Inflammatory macrophage (primary cell): ENCODE data around the gene DISC1.

Experiments
- DNase-seq, 2 donors: peaks; one replicate each; pipeline ENCODE4 v3.0.0-alpha.2; 2020 to 2022

Gene DISC1

GRCh38 chr1:231827337-231828105 is 200.9 kb downstream of the DISC1 start:
- DNase-seq: no peak

- DNase-seq: no peak
These were observed 201.8 kb downstream of the DISC1 start for GRCh38 chr1:231828182-231828920.

- no peak for DNase-seq
These were observed 202.7 kb downstream of the DISC1 start for GRCh38 chr1:231829332-231829731.

- no peak for DNase-seq
These were observed 209.8 kb downstream of the DISC1 start for GRCh38 chr1:231836227-231836893.

GRCh38 chr1:231838521-231838920 is 211.9 kb downstream of the DISC1 start:
- DNase-seq: no peak

GRCh38 chr1:231839999-231840398 is 213.4 kb downstream of the DISC1 start:
- no peak for DNase-seq

GRCh38 chr1:231841616-231842344 is 215.2 kb downstream of the DISC1 start:
- DNase-seq: no peak

GRCh38 chr1:231842441-231842840 is 215.9 kb downstream of the DISC1 start:
- DNase-seq: peak; percentile 32 to 39

- peak; percentile 8 to 39 for DNase-seq
These were observed 218.5 kb downstream of the DISC1 start for GRCh38 chr1:231844986-231845502.

- DNase-seq: no peak
These were observed 221.2 kb downstream of the DISC1 start for GRCh38 chr1:231847612-231848397.

GRCh38 chr1:231849981-231850380 is 223.4 kb downstream of the DISC1 start:
- no peak for DNase-seq

- no peak for DNase-seq
These were observed 224.2 kb downstream of the DISC1 start for GRCh38 chr1:231850786-231851185.

- no peak for DNase-seq
These were observed 227.1 kb downstream of the DISC1 start for GRCh38 chr1:231853588-231854207.

GRCh38 chr1:231855361-231855760 is 228.8 kb downstream of the DISC1 start:
- peak; percentile 60 to 70 for DNase-seq

- peak; percentile 56 to 61 for DNase-seq
These were observed 229.3 kb downstream of the DISC1 start for GRCh38 chr1:231855926-231856325.

- no peak for DNase-seq
These were observed 229.8 kb downstream of the DISC1 start for GRCh38 chr1:231856426-231856825.

- no peak for DNase-seq
These were observed 230.3 kb downstream of the DISC1 start for GRCh38 chr1:231856894-231857293.

- DNase-seq: no peak
These were observed 231.1 kb downstream of the DISC1 start for GRCh38 chr1:231857609-231858135.

GRCh38 chr1:231860221-231861088 is 233.9 kb downstream of the DISC1 start:
- DNase-seq: no peak
